Peyer's patch (tissue), 4 donors: ENCODE data around the gene ARMCX4. TPM values are rescaled to one million over a fixed set of nuclear protein-coding genes. Genes with fewer than 3 reads are reported as not detected.

Source experiments
- DNase-seq, 3 donors: peaks; one replicate each; pipeline ENCODE4 v3.0.0-alpha.2; 2017 to 2019
- H3K27ac ChIP-seq, 4 donors: fragments of 200-600 bp; sonication (generic); one replicate each; pipeline ENCODE4 v1.5.1; 2016 to 2019
- H3K27me3 ChIP-seq, 2 donors: fragments of 200-600 bp; sonication (generic); one replicate each; pipeline ENCODE4 v1.5.1; 2019
- H3K36me3 ChIP-seq, 3 donors: fragments of 200-600 bp; sonication (generic); one replicate each; pipeline ENCODE4 v1.5.1; 2016 to 2019
- H3K4me1 ChIP-seq, 4 donors: fragments of 200-600 bp; sonication (generic); one replicate each; pipeline ENCODE4 v1.5.1; 2016 to 2019
- H3K4me3 ChIP-seq, 4 donors: fragments of 200-600 bp; sonication (generic); 1 replicate in 3 of 4; 2 replicates in 1 of 4; pipeline ENCODE4 v1.5.1; 2016 to 2019; ENCODE audit warnings: mild to moderate bottlenecking in 1 of 4
- H3K9me3 ChIP-seq, 4 donors: fragments of 200-600 bp; sonication (generic); one replicate each; pipeline ENCODE4 v1.5.1; 2016 to 2019; ENCODE audit warnings: mild to moderate bottlenecking in 1 of 4
- POLR2A ChIP-seq, 2 donors: fragments of 450-650 bp; IDR thresholded peaks; one replicate each; pipeline ENCODE4 v1.5.1; 2017; ENCODE audit warnings: antibody characterized with exemption in 2 of 2, mild to moderate bottlenecking in 2 of 2, moderate library complexity in 2 of 2
- total RNA-seq, 4 donors: library from RNA; depleted of rRNA; stranded (reverse); fragments of >200 nt; gene quantifications; one replicate each; pipeline ENCODE4 v1.1.0, GENCODE V29; 2016
- TF ChIP-seq, protein P1 (sequence below), 6 experiments: fragments of 450-650 bp in 4 of 6; fragments of 200-600 bp in 2 of 6; sonication (generic) in 1 of 6; IDR thresholded peaks; one replicate each; pipeline ENCODE4 v1.5.1; 2017 to 2019; ENCODE audit warnings: antibody characterized with exemption in 6 of 6, mild to moderate bottlenecking in 3 of 6, moderate library complexity in 1 of 6

ARMCX4 gene
- total RNA-seq, 4 donors from 2014 or later = 11.8 to 20.0 (median 16.3) TPM

DNA sequence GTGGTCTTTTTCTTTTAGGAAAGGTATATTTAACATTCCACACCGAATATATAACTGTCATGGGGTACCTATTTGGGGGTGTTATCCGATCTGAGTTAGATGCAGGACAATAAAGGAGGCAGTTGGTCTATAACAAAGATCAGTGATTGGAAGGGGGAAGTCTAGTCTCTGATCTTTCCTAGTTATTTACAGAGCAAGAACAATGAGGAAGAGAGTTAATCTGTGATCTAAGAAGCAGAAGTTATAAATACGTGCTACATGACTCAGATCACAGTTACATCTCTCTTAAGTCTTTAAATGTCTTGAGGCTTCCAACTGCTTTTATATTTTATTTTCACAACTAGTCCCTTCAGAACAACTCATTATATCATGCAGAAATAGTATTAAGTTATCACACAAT is 33.2 kb upstream of the ARMCX4 start:
- DNase-seq = no peak
- no peak overlapping the region for H3K4me3 ChIP-seq
- H3K27ac ChIP-seq = no peak overlapping the region
- no peaks in the 10 kb centered on the region for H3K36me3 ChIP-seq
- no peaks in the 10 kb centered on the region for H3K4me1 ChIP-seq
- H3K9me3 ChIP-seq = no peaks in the 10 kb centered on the region
- no peak for TF ChIP-seq POLR2A (IDR thresholded peaks at IDR 0.05)
- TF ChIP-seq, protein P1, sequence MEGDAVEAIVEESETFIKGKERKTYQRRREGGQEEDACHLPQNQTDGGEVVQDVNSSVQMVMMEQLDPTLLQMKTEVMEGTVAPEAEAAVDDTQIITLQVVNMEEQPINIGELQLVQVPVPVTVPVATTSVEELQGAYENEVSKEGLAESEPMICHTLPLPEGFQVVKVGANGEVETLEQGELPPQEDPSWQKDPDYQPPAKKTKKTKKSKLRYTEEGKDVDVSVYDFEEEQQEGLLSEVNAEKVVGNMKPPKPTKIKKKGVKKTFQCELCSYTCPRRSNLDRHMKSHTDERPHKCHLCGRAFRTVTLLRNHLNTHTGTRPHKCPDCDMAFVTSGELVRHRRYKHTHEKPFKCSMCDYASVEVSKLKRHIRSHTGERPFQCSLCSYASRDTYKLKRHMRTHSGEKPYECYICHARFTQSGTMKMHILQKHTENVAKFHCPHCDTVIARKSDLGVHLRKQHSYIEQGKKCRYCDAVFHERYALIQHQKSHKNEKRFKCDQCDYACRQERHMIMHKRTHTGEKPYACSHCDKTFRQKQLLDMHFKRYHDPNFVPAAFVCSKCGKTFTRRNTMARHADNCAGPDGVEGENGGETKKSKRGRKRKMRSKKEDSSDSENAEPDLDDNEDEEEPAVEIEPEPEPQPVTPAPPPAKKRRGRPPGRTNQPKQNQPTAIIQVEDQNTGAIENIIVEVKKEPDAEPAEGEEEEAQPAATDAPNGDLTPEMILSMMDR (IDR thresholded peaks at IDR 0.05) = no peak
- no peaks in the 10 kb centered on the region for H3K27me3 ChIP-seq

DNA sequence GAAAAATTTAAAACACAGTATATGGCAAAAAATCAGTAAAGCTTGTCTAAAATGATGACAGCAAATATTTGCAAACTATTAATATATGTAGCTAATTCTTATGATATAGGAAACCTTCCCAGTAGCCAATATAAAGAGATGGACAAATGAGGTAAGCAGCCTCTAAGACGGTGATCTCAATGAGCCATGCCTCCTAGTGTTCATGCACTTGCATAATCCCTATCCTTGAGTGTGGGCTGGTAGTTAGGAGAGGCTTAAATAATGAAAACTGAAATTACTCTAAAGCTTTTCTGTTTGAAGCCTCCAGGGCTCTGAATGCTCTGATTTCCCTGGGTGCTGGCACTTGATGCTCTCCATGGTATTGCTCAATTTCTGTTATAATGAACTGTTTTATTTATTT is 24.6 kb upstream of the ARMCX4 start:
- H3K4me3 ChIP-seq = no peak overlapping the region
- no peak for DNase-seq
- H3K4me1 ChIP-seq = no peaks in the 10 kb centered on the region
- no peaks in the 10 kb centered on the region for H3K9me3 ChIP-seq
- H3K27me3 ChIP-seq = no peaks in the 10 kb centered on the region
- H3K27ac ChIP-seq = no peak overlapping the region
- TF ChIP-seq, protein P1 (IDR thresholded peaks at IDR 0.05) = no peak
- no peak for TF ChIP-seq POLR2A (IDR thresholded peaks at IDR 0.05)
- no peaks in the 10 kb centered on the region for H3K36me3 ChIP-seq

DNA sequence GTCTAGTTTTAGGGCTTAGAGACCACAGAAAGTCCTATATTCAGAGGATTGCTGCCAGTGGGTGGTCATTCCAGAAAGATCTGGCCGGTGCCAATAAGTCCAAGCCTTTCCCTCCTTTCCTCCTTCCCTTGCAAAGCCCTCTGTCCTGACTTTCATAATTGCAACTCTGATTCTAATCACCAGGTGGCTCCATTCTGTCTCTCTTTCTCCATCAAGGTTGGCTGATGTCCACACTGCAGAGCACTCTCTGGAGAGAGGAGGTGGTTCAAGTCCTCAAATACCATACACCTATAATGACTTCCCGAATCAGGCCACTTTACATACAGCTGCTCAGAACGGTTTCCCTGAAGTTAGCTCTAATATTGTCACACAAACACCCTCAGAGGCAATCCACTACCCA is 22.4 kb upstream of the ARMCX4 start:
- H3K4me3 ChIP-seq = no peak overlapping the region
- no peaks in the 10 kb centered on the region for H3K9me3 ChIP-seq
- DNase-seq = no peak
- H3K36me3 ChIP-seq = no peaks in the 10 kb centered on the region
- H3K4me1 ChIP-seq = no peaks in the 10 kb centered on the region
- no peak for TF ChIP-seq POLR2A (IDR thresholded peaks at IDR 0.05)
- TF ChIP-seq, protein P1 (IDR thresholded peaks at IDR 0.05) = peak in 1 of 6 experiments; percentile 19
- H3K27me3 ChIP-seq = no peaks in the 10 kb centered on the region
- no peak overlapping the region for H3K27ac ChIP-seq

DNA sequence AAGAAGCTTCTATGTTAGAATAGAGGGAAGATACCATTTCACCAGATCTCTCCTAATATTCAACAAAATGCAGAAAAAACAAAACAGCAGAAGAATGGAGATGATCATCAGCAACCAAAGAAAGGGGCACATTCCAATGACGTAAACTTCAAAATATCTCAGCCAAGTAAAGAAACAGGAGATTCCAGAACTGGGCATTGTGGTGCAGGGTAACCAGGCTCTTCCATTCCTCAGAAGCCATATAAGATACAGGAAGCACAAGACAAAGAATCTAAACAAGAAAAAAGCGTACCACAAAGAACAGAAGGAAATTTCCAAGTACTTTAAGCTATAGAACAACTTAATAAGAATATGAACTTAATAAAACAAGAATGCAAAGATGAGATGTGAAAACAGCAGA is 6.9 kb upstream of the ARMCX4 start:
- Histone ChIP-seq H3K27ac (no peak overlapping the region), H3K27me3 (no peaks in the 10 kb centered on the region), H3K4me1 (no peaks in the 10 kb centered on the region), H3K4me3 (no peak overlapping the region), H3K36me3 (no peaks in the 10 kb centered on the region), H3K9me3 (no peaks in the 10 kb centered on the region)
- DNase-seq = no peak
- TF ChIP-seq POLR2A (IDR thresholded peaks at IDR 0.05) = no peak
- TF ChIP-seq, protein P1 (IDR thresholded peaks at IDR 0.05) = no peak

DNA sequence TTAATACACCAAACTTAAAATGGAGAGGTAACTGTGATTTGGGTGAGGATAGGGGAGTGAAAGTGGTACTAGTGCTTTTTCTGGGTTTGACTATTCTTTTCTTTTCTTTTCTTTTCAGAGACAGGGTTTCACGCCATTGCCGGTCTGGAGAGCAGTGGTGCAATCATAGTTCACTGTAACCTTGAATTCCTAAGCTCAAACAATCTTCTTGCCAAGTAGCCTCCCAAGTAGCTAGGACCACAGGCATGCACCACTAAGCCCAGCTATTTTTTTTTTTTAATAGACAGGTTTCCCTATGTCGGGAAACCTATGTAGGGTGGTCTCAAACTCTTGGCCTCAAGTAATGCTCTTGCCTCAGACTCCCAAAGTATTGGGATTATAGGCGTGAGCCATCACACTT is 3.0 kb upstream of the ARMCX4 start:
- no peak overlapping the region for H3K4me3 ChIP-seq
- H3K27ac ChIP-seq = no peak overlapping the region
- no peaks in the 10 kb centered on the region for H3K4me1 ChIP-seq
- H3K9me3 ChIP-seq = no peaks in the 10 kb centered on the region
- no peak for TF ChIP-seq POLR2A (IDR thresholded peaks at IDR 0.05)
- TF ChIP-seq, protein P1 (IDR thresholded peaks at IDR 0.05) = no peak
- no peaks in the 10 kb centered on the region for H3K36me3 ChIP-seq
- H3K27me3 ChIP-seq = no peaks in the 10 kb centered on the region
- no peak for DNase-seq

DNA sequence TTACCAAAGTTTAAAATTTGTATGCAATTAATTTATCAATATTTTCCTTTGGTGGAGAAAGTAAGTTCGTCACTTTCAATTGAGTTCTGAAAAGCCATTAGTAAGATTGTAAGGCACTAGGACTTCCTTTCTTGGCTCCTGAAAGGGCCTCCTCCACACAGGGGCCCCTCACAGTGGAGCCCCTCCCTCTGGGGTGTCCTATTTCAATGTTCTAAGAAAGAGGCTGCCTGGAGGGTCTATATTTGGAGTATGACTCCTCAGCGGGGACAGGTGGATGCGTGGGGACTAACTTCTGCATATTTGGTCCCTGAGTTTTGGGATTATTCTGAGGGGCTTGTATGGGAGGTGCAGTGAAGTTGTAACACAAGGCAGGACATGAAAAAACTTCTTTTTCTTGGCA is 1.6 kb upstream of the ARMCX4 start:
- H3K27ac ChIP-seq = no peak overlapping the region
- no peaks in the 10 kb centered on the region for H3K9me3 ChIP-seq
- no peak overlapping the region for H3K4me3 ChIP-seq
- H3K36me3 ChIP-seq = no peaks in the 10 kb centered on the region
- H3K4me1 ChIP-seq = no peaks in the 10 kb centered on the region
- H3K27me3 ChIP-seq = no peaks in the 10 kb centered on the region
- DNase-seq = no peak
- no peak for TF ChIP-seq POLR2A (IDR thresholded peaks at IDR 0.05)
- TF ChIP-seq, protein P1 (IDR thresholded peaks at IDR 0.05) = no peak
